B cell (primary cell): Measurements from ENCODE around the gene BRME1.

Source experiments
- EZH2 ChIP-seq: IDR thresholded peaks from 2 replicates; pipeline ENCODE4 v1.6.1; 2012; ENCODE audit warnings: borderline replicate concordance, low read depth, mild to moderate bottlenecking, moderate library complexity, low read length; ENCODE audit not compliant: insufficient read depth, poor library complexity, severe bottlenecking
- TF ChIP-seq, protein P1 (sequence below): fragments of 200-600 bp; IDR thresholded peaks from one replicate; pipeline ENCODE4 v1.8.0; 2022; ENCODE audit warnings: antibody characterized with exemption, mild to moderate bottlenecking

DNA sequence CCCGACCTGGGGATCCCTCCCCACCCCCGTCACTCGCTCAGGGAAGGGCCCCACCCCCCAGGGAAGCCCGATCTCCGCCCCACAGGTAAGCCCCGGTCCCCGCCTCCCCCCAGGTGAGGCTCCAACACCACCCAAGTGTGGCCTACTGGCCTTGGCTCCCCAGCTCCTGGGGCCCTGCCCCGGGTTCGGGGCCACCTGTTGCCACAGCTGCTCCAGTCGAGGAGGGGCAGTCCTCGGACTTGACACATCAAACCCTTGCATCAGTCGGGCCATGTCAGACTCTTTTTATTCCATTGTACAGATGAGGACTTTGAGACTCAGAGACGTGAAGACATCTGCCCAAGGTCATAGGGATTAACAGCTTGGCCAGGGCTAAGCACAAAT lies 596 bp upstream of the BRME1 start:
- TF ChIP-seq, protein P1, sequence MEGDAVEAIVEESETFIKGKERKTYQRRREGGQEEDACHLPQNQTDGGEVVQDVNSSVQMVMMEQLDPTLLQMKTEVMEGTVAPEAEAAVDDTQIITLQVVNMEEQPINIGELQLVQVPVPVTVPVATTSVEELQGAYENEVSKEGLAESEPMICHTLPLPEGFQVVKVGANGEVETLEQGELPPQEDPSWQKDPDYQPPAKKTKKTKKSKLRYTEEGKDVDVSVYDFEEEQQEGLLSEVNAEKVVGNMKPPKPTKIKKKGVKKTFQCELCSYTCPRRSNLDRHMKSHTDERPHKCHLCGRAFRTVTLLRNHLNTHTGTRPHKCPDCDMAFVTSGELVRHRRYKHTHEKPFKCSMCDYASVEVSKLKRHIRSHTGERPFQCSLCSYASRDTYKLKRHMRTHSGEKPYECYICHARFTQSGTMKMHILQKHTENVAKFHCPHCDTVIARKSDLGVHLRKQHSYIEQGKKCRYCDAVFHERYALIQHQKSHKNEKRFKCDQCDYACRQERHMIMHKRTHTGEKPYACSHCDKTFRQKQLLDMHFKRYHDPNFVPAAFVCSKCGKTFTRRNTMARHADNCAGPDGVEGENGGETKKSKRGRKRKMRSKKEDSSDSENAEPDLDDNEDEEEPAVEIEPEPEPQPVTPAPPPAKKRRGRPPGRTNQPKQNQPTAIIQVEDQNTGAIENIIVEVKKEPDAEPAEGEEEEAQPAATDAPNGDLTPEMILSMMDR: no peak
- TF ChIP-seq EZH2: no peak
